Measurements from ENCODE around the gene SELENOO.
A peak's percentile ranks its signal among the peaks of the same experiment; 100 is the strongest.

The SELENOO gene

DNA sequence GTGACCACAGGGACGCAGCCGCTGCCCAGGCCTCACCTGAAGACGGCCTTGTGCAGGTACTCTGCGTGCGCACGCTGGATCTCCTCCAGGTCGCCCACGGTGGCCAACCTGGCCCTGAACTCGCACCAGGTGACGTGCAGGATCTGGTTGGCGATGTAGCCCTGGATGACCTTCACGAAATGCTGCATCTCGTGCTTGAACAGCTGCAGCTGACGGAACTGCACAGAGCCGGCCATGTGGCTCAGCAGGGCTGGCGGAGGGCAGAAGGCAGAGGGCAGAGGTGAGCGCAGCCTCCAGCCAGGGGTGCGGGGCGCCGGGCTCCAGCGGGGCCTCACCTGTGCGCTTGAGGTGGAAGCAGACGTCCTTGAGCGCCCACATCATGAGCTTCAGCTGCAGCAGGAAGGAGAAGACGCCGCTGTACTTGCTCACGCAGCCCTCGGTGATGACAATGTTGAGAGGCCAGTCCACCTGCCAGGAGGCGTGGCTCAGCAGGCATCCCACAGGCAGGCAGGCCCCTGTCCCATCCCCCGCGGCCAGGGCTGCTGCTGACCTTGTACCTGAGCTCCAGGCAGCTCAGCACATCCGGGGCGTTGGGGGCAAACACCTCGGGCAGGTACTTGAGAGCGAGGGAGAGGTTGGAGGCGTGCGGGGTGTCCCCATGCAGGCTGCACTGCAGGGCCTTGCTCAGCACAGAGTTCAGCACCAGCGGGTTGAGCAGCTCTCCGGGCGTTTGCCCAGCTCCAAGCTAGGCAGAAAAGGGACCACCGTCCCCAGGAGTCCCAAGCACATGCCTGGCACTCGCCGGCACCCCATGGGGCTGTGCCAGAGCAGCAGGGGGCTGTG is 17.6 kb downstream of the SELENOO start:
- peak; percentile 30 for DNase-seq

DNA sequence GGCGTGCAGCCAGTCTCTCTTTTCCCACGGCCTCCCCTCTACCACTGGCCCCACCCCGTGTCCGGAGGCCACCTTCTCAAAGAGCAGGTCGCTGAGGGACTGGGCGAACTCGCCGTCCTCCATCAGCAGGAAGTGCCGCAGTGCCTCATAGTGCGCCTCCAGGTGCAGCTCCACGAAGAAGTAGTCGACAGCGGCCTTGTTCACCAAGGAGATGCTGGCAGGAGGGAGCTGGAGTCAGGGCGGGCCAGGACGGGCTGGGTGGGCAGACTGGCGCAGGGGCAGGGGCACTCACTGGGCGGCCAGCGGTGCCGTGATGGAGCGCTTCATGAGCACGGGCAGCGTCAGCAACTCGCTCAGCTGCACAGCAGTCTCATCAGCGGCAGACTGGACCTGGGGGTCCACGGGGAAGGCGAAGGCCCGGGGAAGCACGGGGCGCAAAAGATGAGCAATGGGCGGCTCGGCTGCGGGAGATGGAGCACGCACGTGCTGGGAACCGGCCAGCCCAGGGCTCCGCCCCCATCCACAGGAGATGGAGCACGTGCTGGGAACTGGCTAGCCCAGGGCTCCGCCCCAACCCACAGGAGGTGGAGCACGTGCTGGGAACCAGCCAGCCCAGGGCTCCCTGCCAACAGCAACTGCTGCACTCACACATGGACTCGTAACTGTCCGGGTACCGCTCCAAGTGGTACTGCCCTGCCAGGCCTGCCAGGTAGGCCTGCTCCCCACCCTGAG is 18.4 kb downstream of the SELENOO start:
- peak; percentile 87 for DNase-seq

DNA sequence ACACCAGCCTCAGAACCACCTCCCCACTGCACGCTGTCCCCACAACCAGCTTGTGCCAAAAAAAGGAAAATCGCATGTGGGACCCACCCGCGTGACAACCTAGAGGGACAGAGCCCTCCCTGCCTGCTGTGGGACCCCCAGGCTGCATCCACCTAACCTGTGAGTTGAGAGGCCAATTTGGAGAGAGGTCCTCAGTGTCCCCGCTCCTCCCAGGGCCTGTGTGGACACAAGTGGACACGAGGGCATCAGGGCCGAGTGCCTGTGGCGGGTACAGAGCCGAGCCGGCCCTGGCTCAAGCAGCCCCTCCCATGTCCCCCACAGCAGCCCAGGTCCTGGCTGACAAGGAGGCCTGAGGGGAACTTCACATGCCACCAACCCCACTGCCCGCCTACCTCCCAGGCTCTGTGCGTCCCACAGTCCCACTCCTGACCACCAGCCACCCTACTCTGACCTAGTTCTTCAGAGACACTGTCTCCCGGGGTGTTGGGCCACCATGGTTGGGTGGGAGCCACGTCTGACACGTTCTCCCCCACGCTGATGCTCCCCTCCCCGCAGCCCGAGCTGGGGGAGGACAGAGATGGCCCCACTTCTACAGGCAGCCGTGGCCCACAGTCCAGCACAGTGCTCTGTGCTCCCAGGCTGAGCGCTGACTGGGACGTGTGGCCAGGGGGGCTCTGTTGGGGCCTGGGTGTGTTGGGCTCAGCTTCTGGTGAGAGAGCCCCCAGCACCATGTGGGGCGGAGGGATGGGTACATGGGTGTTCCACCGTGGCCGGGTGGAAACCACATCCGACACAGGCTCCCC is 19.2 kb downstream of the SELENOO start:
- peak; percentile 14 for DNase-seq

DNA sequence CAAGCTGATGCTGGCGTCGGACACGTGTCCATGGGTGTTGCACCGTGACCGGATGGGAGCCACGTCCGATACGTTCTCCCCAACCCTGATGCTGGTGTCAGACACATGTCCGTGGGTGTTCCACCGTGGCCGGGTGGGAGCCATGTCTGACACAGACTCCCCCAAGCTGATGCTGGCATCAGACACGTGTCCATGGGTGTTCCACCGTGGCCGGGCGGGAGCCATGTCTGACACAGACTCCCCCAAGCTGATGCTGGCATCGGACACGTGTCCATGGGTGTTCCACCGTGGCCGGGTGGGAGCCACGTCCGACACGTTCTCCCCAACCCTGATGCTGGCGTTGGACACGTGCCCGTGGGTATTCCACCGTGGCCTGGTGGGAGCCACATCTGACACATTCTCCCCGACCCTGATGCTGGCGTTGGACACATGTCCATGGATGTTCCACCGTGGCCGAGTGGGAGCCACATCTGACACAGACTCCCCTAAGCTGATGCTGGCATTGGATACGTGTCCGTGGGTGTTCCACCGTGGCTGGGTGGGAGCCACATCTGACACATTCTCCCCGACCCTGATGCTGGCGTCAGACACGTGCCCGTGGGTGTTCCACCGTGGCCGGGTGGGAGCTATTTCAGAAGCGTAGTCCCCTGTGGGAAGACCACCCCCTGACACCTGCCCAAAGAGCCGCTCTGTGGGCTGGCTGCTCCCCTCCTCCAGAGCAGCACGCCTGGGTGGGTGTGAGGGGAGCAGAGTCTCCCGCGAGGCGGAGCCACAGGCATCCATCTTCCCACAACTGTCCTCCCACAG is 20.0 kb downstream of the SELENOO start:
- DNase-seq, result peak; percentile 21

DNA sequence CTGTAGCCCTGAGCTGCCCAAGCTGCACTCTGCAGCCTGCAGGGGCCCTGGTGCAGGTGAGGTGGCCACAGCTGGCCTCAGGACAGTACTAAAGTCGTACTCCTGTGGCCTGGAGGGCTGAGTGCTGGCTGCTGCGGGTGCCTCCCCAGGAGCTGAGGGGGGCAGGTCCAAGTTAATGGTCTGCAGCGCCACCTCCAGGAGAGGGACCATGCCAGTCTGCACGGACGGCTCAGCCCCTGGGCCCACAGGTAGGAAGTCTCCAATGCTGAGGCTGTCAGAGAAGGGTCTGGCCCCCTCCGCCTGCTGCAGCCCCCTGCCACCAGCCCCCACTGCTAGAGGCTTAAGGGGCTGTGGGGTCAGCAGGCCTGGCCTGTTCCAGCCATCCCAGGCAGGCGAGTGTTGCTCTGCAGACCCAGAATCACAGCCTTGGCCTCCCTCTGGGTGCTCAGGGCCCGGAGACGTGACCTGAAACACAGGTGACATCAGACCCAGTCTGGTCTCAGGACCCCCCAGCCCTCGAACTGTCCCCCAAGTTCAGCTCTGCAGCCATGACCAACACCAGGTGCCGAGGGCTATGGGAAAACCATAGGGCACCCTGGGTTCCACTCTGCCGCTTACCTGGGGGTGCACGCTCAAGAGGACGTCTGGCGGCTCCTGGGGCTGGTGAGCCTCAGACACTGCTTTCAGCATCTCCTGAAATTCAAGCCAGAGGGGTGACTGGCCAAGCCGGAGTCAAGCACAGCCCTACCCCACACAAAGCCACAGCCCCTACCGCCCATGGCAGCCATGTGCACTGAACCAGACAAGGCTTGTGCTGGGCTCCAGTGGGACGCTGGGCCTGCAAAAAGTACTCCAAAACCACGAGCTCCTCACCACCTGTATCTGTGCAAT is 20.8 kb downstream of the SELENOO start:
- peak; percentile 17 for DNase-seq

DNA sequence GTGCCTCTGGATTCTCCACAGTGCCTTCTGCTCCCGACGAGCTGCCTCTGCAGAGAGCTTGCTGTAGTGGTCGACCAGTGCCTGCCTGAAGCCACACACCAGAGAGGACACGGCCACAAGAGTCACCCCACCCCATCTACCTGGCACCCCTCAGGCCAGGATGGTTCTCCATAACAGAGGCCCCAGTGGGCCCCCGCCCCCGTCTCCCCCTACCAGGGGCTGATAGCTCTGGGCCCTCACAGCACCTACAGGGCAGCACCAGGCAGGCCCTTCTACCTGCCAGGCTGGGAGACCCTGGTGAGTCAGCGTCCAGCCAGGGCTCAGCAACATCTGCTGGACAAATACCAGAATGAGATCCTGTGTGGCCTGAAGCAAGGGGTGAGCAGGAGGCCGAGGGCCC is 21.7 kb downstream of the SELENOO start:
- DNase-seq, result peak; percentile 19

DNA sequence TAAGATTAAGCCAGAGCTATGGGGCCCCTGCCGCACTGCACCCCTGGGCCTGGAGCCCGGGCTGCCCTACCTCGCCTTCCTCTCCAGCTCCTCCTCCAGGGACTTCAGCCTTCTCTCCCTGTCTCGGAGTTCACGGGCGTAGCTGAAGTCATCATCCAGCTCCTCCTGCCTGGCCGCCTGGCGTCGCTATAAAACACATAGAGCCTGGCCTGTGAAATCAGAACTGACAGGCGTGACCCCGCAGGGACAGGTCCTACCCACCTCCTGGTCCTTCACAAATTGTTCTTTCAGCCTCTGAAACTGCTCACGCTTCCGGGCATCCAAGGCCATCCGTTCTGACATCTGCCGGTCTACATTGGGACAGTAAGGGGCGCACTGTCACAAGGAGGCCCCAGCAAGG is 23.3 kb downstream of the SELENOO start:
- DNase-seq, result no peak

DNA sequence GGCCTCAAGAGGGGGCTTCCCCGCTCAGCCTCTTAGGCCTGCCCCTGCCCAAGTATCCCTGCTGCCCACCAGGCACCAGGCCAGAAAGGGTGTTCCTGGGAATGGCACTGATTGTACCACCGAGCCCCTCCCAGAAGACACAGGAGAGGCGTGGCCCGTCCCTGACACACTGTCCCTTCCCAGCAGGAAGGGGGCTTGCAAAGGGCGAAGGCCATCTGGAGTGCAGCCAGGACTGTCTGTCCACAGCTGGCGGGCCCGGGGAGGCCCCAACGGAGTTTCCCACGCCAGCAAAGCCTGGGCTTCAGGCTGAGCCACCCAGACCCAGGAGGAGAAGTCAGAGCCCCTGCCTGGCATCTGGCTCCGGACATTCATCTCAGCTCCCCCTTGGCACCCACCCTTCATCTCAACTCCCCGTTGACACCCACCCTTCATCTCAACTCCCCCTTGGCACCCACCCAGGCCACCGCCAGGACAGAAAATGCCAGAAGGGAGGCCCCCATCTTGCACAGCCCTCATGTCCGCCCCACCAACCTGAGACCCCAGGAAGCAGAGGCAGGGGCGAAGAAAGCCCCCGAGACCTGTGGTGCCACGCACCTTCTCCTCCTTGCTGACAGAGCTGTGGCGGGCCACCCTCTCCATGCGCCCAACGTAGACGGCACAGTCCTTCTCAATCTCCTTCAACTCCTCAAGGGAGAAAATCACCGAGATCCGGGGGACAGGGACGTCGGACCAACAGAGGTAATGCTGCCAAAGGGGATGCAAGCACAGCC is 24.6 kb downstream of the SELENOO start:
- DNase-seq, result peak; percentile 29

DNA sequence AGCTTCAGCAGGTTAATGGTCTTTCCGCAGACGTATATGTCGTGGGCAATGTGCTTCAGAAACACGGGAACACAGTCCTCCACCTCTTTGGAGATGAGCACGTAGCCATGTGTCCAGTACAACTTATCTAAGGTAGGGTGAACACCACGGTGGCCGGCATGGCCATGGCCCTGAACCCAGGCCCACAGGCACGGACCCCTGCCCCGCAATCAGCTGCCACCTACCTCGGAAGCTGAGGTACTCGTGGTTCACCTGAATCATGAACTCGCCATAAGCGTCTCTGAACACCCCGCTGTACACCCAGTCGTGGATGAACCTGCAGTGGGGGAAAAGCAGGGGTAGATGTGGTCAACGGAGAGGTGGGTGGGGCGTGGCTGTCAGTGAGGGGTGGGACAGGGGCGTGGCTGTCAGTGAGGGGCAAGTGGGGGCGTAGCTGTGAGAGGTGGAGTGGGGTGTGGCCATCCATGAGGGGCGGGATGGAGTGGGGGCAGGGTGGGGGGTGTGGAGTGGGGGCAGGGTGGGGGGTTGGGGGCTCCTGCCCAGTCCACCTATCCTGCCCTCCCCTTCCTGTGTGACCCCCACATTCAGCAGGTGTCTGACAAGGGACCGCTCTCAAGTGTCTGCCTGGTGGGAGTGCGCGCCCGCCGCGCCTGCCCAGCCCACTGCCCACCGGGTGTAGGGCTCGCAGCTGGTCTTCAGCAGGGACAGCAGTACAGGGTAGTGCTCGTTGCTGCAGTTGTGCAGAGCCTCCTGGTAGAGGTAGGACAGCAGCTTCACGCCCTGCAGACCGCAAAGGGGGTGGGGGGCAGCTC is 25.5 kb downstream of the SELENOO start:
- peak; percentile 17 for DNase-seq

DNA sequence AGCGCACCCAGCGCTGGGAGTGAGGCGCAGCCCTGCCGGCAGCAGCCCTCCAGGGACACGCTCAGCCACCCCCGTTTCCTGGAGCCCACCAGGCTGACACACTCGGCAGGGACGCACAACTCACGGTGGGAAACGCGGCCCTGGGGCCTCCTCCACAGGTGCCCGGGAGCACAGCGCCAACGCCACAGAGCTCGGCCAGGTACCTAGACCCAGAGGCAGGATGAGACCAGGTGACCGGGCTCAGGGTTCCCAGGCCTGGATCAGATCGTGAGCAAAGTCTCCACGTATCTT is 26.0 kb downstream of the SELENOO start:
- peak; percentile 23 for DNase-seq

DNA sequence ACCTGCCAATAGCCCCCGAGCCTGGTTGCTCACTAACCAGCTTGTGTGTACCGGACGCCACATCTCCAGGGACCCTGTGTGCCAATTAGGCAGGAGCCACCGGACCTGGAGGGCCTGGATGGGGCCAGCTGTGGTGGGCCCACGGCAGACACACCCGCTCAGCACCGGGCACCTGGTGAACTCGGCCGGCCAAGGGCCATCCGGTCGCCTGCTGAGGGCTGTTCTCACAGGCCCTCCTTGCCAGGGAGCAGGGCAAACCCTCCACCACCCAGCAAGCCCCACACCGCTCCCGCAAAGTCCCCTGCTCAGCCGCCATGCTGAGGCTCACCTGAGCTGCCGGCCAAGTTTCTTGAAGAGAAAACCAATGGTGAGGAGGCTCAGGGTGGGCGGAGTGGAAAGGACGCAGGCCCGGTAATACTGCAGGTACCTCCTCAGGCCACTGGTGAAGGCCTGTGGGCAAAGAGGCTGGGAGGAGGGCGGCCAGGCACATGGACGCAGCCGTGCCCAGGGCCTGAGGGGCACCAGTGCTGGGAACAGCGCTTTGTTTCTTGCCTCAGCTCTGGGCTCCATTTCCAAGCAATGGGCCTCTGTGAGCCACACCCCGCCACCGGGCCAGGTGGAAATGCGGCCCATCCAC is 26.9 kb downstream of the SELENOO start:
- peak; percentile 8 for DNase-seq

DNA sequence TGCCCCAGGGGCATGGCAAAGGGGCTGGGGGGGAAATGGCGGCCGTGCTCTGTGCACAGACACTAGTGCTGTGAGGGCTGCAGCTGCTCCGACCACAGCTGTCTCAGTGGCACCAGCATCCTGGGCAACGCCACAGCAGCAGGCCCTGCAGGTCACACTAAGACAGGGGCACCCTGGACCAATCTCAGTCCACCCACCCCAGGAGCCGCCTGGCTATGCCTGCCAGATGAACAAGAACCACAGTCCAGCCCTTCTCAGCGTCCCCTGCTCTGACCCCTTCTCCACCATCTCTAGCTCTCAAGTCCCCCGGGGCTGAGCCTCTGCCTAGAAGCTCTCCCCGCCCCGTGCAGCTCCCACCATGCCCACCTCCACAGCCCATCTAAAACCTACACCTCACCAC is 27.6 kb downstream of the SELENOO start:
- DNase-seq, result peak; percentile 11

DNA sequence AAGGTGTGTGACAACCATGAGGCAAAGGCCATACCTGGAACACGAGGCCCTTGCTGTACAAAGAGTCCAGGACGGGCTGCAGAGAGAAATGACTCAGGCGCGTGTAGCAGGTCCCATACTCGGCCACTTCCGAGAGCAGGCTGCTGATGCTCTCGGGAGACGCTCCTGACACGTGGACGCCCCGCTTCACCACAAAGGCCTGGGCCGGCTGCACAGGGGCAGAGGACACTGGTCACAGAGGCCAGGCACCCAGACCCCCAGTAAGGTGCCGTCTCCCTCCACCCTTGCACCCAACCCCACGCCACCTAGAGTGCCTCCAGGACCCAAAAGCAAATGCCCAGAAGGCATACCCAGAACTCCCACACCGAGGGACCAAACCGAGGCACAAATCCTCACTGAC is 28.6 kb downstream of the SELENOO start:
- DNase-seq, result no peak

DNA sequence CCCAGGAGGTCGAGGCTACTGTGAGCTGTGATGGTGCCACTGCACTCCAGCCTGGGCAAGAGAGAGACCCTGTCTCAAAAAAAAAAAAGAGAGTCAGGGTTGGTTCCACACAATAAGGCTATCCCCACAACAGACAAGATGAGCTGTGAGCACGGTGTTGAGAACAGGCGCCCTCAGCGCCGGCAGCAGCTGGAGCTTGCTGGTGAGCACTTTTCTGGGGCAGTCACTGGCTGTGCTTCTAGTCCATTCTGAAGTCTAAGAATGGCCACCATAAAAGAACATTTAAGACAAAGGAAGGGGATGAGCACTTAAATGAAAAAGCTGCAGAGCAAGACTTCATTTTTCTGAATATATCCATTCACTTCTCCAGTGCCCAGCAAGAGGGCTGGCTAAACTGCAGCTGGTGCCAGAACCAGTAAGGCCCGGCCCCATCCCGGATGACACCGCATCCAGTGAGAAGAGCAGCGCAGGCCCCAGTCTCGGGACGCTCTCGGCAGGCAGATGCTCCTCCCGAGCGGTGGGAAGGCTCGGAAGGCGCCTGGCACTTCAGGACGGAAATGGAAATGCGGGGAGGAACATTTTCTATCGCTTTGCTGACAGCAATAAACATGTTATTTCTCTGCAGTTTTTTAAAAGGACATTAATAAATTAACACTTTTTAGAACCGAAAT is 31.8 kb downstream of the SELENOO start:
- DNase-seq, result no peak

DNA sequence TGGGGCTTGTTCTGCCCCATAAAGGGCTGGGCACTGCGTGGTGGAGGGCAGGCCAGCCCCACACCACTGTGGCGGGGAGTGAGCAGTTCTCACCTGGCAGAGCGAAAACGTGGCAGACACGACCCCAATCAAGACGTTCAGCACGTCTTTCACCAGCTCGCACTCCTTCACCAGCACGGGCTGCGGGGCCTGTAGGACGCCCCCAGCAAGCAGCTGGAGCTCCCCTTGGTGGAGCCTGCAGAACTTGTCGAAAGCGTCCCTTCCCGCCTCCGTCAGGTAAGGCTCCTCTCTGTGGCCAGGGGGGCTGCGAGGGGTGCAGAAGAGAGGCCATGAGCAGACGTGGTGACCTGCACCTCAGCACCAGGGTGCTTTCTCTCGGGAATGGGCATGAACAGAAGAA is 32.4 kb downstream of the SELENOO start:
- no peak for DNase-seq

DNA sequence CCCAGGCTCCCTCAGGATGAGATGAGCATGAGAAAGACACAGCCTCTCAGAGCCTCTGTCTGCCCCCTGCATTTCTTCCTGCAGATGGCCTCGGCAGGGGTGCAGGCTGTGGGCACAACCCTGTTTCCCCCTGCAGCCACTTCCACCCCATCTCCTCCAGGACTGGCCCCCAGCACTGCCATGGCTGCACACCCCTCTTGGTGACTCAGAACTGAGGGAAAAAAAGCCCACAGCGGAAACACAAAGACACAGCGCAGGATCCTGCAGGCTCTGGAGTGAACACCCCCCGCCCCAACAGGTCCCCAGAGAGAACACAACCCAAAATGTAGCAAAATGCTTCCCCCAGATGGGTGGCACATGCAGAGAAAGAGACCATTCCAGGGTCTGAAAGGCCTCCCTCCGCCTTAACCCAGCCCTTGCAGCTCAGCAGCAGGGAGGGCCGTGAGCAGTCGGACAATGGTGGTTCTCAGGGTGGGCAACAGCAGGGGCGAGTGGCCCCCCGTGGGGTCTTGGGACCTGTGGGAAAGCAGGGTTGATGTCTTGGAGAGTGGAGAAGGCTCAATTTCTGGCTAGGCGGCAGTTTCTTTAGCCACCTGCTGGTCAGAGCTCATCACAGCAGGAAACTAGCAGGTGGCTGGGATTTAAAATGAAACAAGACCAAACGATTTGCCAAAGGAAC is 36.1 kb downstream of the SELENOO start:
- DNase-seq, result no peak

DNA sequence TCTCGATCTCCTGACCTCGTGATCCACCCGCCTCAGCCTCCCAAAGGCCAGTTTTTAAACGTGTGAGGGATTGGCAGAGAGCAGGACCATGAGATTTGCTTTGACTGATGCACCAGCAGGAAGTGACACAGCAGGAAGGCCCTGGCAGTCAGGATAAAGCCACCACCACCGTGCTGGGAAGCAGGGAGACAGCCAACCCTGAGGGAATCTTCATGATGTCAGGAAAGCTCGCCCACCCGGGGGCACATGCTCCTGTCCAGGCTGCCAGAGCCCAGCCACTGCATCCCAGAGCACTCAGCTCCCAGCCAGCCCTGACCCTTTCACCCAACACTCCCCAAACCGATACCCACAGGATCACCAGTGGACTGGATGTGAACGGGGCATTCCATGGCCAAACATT is 37.9 kb downstream of the SELENOO start:
- DNase-seq, result no peak

DNA sequence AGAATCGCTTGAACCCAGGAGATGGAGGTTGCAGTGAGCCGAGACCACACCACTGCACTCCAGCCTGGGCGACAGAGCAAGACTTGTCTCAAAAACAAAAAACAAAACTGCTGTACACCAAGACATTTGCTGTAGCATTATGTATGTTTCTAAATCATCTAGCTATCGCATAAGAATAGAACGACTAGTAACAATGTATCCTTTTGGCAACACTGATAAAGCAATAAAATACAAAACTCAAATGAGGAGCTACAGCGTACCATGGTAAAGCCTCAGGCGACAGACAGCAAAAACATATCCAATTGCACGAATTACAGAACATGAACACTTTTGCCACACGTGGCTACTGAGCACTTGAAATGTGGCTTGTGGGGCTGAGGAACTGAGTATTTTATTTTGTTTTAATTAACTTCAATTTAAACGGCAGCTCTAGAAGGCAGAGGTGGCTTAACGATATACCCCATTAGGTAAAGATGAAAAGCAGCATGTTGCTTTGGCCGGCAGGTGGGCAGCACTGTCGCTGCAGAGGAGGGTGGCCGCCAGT is 41.7 kb downstream of the SELENOO start:
- no peak for DNase-seq
